A172 (cell line): ENCODE data around the gene AHI1. TPM values are rescaled to one million over a fixed set of nuclear protein-coding genes. Genes with fewer than 3 reads are reported as not detected.
A peak's percentile ranks its signal among the peaks of the same experiment; 100 is the strongest.

ENCODE experiments used
- DNase-seq: peaks from one replicate; pipeline ENCODE4 v3.0.0-alpha.2; 2015; ENCODE audit warnings: low spot score
- total RNA-seq: library from RNA; depleted of rRNA; stranded (reverse); fragments of >200 nt; shearing (Covaris generic); gene quantifications from 2 replicates; pipeline ENCODE4 v1.2.3, GENCODE V29; 2014

The AHI1 gene
- total RNA-seq, 1 experiment from 2014 or later: 10.0 TPM

- peak; percentile 21 for DNase-seq
Measured at GRCh38 chr6:135299256-135299655, 198.3 kb downstream of the AHI1 start.

- DNase-seq: no peak
Measured at GRCh38 chr6:135298455-135298854, 199.1 kb downstream of the AHI1 start.

GRCh38 chr6:135296715-135297114, 200.8 kb downstream of the AHI1 start:
- no peak for DNase-seq

GRCh38 chr6:135295085-135295484, 202.5 kb downstream of the AHI1 start:
- DNase-seq: no peak

- peak; percentile 69 for DNase-seq
Measured at GRCh38 chr6:135291288-135292076, 206.1 kb downstream of the AHI1 start.

GRCh38 chr6:135289816-135290215, 207.7 kb downstream of the AHI1 start:
- no peak for DNase-seq

GRCh38 chr6:135286962-135287538, 210.5 kb downstream of the AHI1 start:
- DNase-seq: no peak

- no peak for DNase-seq
Measured at GRCh38 chr6:135285165-135285564, 212.4 kb downstream of the AHI1 start.

- DNase-seq: no peak
Measured at GRCh38 chr6:135283926-135284325, 213.6 kb downstream of the AHI1 start.

- no peak for DNase-seq
Measured at GRCh38 chr6:135282395-135282794, 215.1 kb downstream of the AHI1 start.

GRCh38 chr6:135281964-135282363, 215.6 kb downstream of the AHI1 start:
- DNase-seq: no peak

GRCh38 chr6:135281227-135281626, 216.3 kb downstream of the AHI1 start:
- DNase-seq: no peak

GRCh38 chr6:135280375-135281136, 217.0 kb downstream of the AHI1 start:
- DNase-seq: peak; percentile 45

- DNase-seq: no peak
Measured at GRCh38 chr6:135277422-135277821, 220.1 kb downstream of the AHI1 start.

GRCh38 chr6:135274561-135275293, 222.8 kb downstream of the AHI1 start:
- no peak for DNase-seq

- no peak for DNase-seq
Measured at GRCh38 chr6:135271626-135272025, 225.9 kb downstream of the AHI1 start.

- DNase-seq: no peak
Measured at GRCh38 chr6:135270676-135271536, 226.6 kb downstream of the AHI1 start.

- DNase-seq: no peak
Measured at GRCh38 chr6:135269481-135269891, 228.1 kb downstream of the AHI1 start.

- no peak for DNase-seq
Measured at GRCh38 chr6:135268740-135269139, 228.8 kb downstream of the AHI1 start.

GRCh38 chr6:135268263-135268662, 229.3 kb downstream of the AHI1 start:
- no peak for DNase-seq

GRCh38 chr6:135267085-135267484, 230.5 kb downstream of the AHI1 start:
- no peak for DNase-seq
